Activated gamma-delta T cell treated with anti-CD3 and anti-CD28 coated beads, Interleukin-2, amount 50 U/mL, for 16 hours (primary cell): ENCODE measurements around the gene ATRAID.

Source experiments
- DNase-seq: peaks from one replicate; pipeline ENCODE4 v3.0.0-alpha.2; 2020; ENCODE audit warnings: low read depth

Gene ATRAID

GRCh38 chr2:27220091-27220490 is 8.2 kb downstream of the ATRAID start:
- DNase-seq = no peak

- DNase-seq = no peak
These were observed 9.3 kb downstream of the ATRAID start for GRCh38 chr2:27221166-27221565.

GRCh38 chr2:27222407-27222806 is 10.6 kb downstream of the ATRAID start:
- no peak for DNase-seq

- DNase-seq = no peak
These were observed 11.6 kb downstream of the ATRAID start for GRCh38 chr2:27223416-27223815.

GRCh38 chr2:27225526-27225925 is 13.7 kb downstream of the ATRAID start:
- DNase-seq = no peak

GRCh38 chr2:27227501-27227900 is 15.7 kb downstream of the ATRAID start:
- DNase-seq = no peak

- DNase-seq = no peak
These were observed 20.1 kb downstream of the ATRAID start for GRCh38 chr2:27231921-27232320.

- no peak for DNase-seq
These were observed 21.5 kb downstream of the ATRAID start for GRCh38 chr2:27233341-27233740.

- DNase-seq = no peak
These were observed 24.3 kb downstream of the ATRAID start for GRCh38 chr2:27236136-27236535.

GRCh38 chr2:27236626-27237025 is 24.8 kb downstream of the ATRAID start:
- no peak for DNase-seq

- no peak for DNase-seq
These were observed 25.6 kb downstream of the ATRAID start for GRCh38 chr2:27237341-27237945.

GRCh38 chr2:27238976-27239375 is 27.1 kb downstream of the ATRAID start:
- DNase-seq = no peak

- DNase-seq = no peak
These were observed 28.6 kb downstream of the ATRAID start for GRCh38 chr2:27240406-27240805.

GRCh38 chr2:27241761-27242613 is 30.1 kb downstream of the ATRAID start:
- no peak for DNase-seq

- no peak for DNase-seq
These were observed 30.7 kb downstream of the ATRAID start for GRCh38 chr2:27242614-27242951.

- no peak for DNase-seq
These were observed 31.7 kb downstream of the ATRAID start for GRCh38 chr2:27243391-27244130.

GRCh38 chr2:27245116-27245515 is 33.3 kb downstream of the ATRAID start:
- DNase-seq = no peak

- DNase-seq = no peak
These were observed 33.8 kb downstream of the ATRAID start for GRCh38 chr2:27245626-27246025.

- DNase-seq = no peak
These were observed 36.1 kb downstream of the ATRAID start for GRCh38 chr2:27247893-27248292.

GRCh38 chr2:27249159-27249890 is 37.5 kb downstream of the ATRAID start:
- DNase-seq = no peak

GRCh38 chr2:27249891-27250651 is 38.2 kb downstream of the ATRAID start:
- no peak for DNase-seq
